Measurements from ENCODE around the gene CPN2.

GRCh38 chr3:194376241-194376560 lies 25.1 kb upstream of the CPN2 start:
- TF ChIP-seq CTCF (IDR thresholded peaks at IDR 0.05) (no peak), MAX (CRISPR knock-in tag; IDR thresholded peaks at IDR 0.05) (no peak), ELF4 (CRISPR knock-in tag; IDR thresholded peaks at IDR 0.05; ENCODE audit: low read depth) (no peak)

All from WTC11 (cell line).